Germinal center (tissue), 1 donor: ENCODE data around the gene SLC25A36.
"Not testable (repeated sequence)": the region's sequence is repeated elsewhere in the genome, so short reads cannot be mapped to it uniquely, and the experiment has no call there.

Experiments used
- DNase-seq: peaks from one replicate; pipeline ENCODE4 v3.0.0; 2012; ENCODE audit warnings: mixed read lengths, low spot score

Gene SLC25A36

DNA sequence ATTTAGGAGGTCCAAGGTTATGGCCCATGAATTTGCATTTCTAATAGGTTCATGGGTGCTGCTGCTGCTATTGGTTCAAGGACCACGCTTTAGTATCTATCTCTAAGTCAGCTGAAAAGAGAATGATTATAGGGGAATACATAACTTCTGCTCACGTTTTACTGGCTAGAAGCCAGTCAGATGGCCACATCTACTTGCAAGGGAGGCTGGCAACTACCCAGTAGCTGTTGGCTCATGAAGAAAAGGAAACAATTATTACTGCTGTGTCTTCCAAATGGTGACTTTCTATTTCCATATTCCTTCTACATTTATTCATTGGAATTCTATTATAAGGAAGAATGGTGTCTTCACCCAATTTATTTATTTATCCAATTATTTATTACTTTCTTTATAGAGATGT lies 54.2 kb downstream of the SLC25A36 start:
- DNase-seq = no peak

- peak; percentile 20 for DNase-seq
These were observed 58.5 kb downstream of the SLC25A36 start for GRCh38 chr3:141000027-141000663.

GRCh38 chr3:141000686-141001085 lies 59.0 kb downstream of the SLC25A36 start:
- no peak for DNase-seq

DNA sequence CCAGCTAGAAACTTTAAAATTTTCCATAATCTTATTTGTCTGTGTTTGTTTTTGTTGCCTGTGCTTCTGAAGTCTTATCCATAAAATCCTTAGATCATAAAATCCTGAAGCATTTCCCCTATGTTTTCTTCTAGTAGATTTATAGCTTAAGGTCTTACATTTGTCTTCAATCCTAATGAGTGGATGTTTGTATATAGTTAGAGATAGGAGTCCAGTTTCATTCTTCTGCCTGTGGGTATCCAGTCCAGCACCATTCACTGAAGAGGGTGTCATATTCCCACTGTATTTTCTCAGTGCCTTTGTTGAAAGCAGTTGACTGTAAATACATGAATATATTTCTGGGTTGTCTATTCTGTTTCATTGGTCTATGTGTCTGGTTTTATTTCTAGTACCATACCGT lies 64.7 kb downstream of the SLC25A36 start:
- DNase-seq = no peak

- no peak for DNase-seq
These were observed 67.9 kb downstream of the SLC25A36 start for GRCh38 chr3:141009496-141009895.

GRCh38 chr3:141011232-141011996 lies 69.8 kb downstream of the SLC25A36 start:
- DNase-seq = peak; percentile 51

DNA sequence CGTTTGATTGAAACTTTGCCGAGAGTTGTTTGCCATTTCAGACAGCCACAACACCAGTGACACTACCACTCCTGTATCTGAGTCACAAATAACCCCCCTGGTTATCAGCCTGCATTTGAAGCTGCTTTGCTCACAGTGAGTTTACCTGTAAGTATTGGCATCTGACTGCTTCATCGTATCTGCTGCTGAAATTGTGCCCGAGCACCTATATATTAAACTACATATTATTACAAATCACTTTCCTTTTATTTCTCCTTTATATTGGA lies 70.3 kb downstream of the SLC25A36 start:
- no peak for DNase-seq

DNA sequence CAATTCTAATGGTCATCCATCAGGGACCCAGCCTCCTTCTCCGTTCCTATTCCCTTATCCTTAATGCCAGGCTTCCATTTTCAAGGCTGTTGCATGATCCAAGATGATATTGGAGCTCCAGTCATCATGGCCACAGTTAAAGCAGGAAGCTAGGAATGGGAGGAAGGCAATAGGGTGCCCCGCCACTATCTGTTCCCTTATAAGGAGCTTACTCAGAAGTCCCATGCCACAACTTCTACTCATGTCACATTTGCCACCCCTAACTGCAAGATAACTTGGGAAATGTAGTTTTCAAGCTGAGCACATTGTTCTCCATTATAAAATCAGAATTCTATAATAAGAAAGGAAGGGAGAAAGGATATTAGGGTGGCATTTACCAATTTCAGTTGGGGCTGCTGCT lies 70.9 kb downstream of the SLC25A36 start:
- no peak for DNase-seq

- no peak for DNase-seq
These were observed 73.8 kb downstream of the SLC25A36 start for GRCh38 chr3:141015481-141015880.

DNA sequence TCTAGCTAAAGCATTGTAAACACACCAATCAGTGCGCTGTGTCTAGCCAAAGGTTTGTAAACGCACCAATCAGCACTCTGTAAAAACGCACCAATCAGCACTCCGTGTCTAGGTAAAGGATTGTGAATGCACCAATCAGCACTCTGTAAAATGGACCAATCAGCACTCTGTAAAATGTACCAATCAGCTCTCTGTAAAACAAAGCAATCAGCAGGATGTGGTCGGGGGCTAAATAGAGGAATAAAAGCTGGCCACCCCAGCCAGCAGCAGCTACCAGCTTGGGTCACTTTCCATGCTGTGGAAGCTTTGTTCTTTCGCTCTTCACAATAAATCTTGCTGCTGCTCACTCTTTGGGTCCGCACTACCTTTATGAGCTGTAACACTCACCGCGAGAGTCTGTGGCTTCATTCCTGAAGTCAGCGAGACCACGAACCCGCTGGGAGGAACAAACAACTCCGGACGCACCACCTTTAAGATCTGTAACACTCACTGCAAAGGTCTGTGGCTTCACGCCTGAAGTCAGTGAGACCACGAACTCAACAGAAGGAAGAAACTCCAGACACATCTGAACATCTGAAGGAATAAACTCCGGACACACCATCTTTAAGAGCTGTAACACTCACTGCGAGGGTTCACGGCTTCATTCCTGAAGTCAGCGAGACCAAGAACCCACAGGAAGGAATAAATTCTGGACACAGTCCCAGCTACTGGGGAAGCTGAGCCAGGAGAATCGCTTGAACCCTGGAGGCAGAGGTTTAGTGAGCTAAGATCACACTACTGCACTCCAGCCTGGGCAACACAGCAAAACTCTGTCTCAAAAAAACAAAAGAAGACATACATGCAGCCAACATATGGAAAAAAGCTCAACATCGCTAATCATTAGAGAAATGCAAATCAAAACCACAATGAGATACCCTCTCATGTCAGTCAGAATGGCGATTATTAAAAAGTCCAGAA lies 76.0 kb downstream of the SLC25A36 start:
- DNase-seq = not testable (repeated sequence)

DNA sequence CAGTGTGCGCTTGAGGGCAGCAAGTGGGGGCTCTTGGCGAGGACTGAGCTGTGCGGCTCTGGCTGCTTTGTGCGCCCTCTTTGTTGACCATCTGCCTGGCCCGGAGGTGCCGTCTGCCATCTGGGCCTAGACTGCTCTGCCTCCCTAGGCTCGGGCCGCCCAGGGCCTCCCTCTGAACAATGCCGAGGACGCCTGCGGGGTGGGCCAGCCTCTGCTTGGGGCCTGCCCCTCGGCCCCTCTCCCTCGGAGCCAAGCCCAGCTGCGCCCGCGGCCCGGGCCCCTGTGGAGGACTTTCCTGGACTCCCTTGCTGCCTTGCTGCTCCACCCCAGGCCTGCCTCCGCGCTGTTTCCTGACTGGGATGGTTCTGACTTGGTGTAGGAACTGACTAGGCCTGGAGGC lies 77.6 kb downstream of the SLC25A36 start:
- no peak for DNase-seq

- no peak for DNase-seq
These were observed 78.7 kb downstream of the SLC25A36 start for GRCh38 chr3:141020143-141020830.

- no peak for DNase-seq
These were observed 79.6 kb downstream of the SLC25A36 start for GRCh38 chr3:141021261-141021660.
